Panc1 (cell line): ENCODE data around the gene RFPL4AL1. TPM values are rescaled to one million over a fixed set of nuclear protein-coding genes. Genes with fewer than 3 reads are reported as not detected.

Experiments used
- total RNA-seq: library from RNA; stranded (reverse); gene quantifications from one replicate; pipeline ENCODE4 v1.2.1, GENCODE V29; 2021; ENCODE audit not compliant: unreplicated experiment

RFPL4AL1 gene
- total RNA-seq, 1 experiment from 2014 or later: not detected

Other genes with a start within 250 kb of the RFPL4AL1 start
- gene SBK2, start 232.0 kb upstream of the RFPL4AL1 start, total RNA-seq: 0.69 TPM
- gene SBK3, start 223.6 kb upstream of the RFPL4AL1 start, total RNA-seq: 4.0 TPM
- gene ZNF579, start 188.3 kb upstream of the RFPL4AL1 start, total RNA-seq: 39.5 TPM
- 28.5 TPM for gene FIZ1, start 169.6 kb upstream of the RFPL4AL1 start, total RNA-seq
- gene ZNF524, start 168.8 kb upstream of the RFPL4AL1 start, total RNA-seq: 26.4 TPM
- 25.6 TPM for gene ZNF865, start 163.5 kb upstream of the RFPL4AL1 start, total RNA-seq
- 8.9 TPM for gene ZNF784, start 144.6 kb upstream of the RFPL4AL1 start, total RNA-seq
- 58.0 TPM for gene ZNF580, start 128.1 kb upstream of the RFPL4AL1 start, total RNA-seq
- gene ZNF581, start 125.5 kb upstream of the RFPL4AL1 start, total RNA-seq: 39.0 TPM
- gene CCDC106, start 120.9 kb upstream of the RFPL4AL1 start, total RNA-seq: 47.8 TPM
- gene U2AF2, start 114.1 kb upstream of the RFPL4AL1 start, total RNA-seq: 545 TPM
- 361 TPM for gene EPN1, start 93.9 kb upstream of the RFPL4AL1 start, total RNA-seq
- not detected for gene NLRP9, start 30.7 kb upstream of the RFPL4AL1 start, total RNA-seq
- gene RFPL4A, start 10.0 kb upstream of the RFPL4AL1 start, total RNA-seq: not detected
- gene NLRP11, start 62.9 kb downstream of the RFPL4AL1 start, total RNA-seq: 0.18 TPM
- not detected for gene NLRP4, start 67.4 kb downstream of the RFPL4AL1 start, total RNA-seq
- not detected for gene NLRP13, start 163.2 kb downstream of the RFPL4AL1 start, total RNA-seq
- gene NLRP8, start 178.7 kb downstream of the RFPL4AL1 start, total RNA-seq: not detected
- gene NLRP5, start 217.7 kb downstream of the RFPL4AL1 start, total RNA-seq: not detected